Measurements from ENCODE around the gene CORO6. TPM values are rescaled to one million over a fixed set of nuclear protein-coding genes. Genes with fewer than 3 reads are reported as not detected.

The CORO6 gene
- polyA plus RNA-seq, 3 donors, result 1.3 TPM; not detected in 2

DNA sequence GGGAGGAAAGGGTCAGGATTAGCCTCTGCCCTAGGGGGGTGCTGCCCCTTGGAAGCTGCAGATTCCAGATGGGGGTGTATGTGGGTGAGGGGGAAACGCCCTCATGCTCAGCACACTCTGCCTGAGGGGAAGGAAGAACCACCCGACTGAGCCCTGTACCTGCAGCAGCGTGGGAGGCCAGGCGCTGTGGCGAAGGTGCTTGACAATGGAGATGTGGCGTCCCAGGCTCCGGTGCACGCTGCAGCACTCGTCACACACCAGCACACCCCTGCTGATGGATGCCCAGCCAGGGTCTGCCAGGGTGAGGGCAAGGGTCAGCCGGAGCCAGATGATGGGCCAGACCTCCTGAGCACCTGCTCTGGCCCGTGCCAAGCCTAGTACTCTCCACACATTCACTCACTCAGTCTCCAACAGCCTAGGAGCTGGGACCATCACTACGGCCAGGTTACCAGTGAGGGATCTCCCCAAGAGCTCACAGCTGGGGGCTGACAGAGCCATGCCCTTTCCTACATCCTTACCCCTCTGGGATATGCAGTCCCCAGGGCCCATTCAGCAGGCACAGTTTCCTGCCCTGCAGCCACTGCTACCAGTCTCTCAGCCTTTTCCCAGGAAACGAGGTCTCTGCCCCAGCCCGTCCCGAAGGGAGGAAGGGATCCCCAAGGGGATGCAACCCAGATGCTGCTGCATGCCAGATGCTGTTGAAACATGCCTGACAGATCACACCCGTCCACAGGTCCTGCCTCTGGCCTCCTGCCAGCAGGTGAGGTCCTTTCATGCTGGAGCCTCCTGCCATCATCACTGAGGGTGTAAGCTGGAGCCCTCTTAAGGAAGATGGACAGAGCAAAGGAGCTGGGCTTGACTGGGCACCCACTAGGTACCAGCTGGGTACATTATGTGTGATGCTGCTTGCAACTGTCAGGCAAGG lies 39.1 kb downstream of the CORO6 start:
- 94% methylated on average over 15 of the region's 16 CpGs for WGBS (ENCODE audit: insufficient coverage)
- DNase-seq, result no peak
- H2AFZ ChIP-seq (ENCODE audit: insufficient read depth, low read depth, low read length, poor library complexity, severe bottlenecking), result no peak overlapping the region
- H3K4me2 ChIP-seq (replicated peaks; ENCODE audit: extremely low read depth, low read length, poor library complexity, severe bottlenecking), result no peak overlapping the region
- H3K4me3 ChIP-seq (replicated peaks in 1 of 3; ENCODE audit: low read depth in 2 of 3, low read length in 3 of 3), result no peak overlapping the region
- no peak overlapping the region for H3K9ac ChIP-seq (ENCODE audit: insufficient read depth, low read length, poor library complexity, severe bottlenecking)
- peaks cover 48% of the 10 kb centered on the region in 2 donors for H3K4me1 ChIP-seq (ENCODE audit: control insufficient read depth in 1 of 2, insufficient read depth in 2 of 2, low read length in 2 of 2)
- H4K20me1 ChIP-seq (ENCODE audit: insufficient read depth, low read length), result peaks cover 82% of the 10 kb centered on the region
- H3K27me3 Mint-ChIP-seq (ENCODE audit: low read depth in 3 of 3), result peaks cover 0 to 2% (median 0%) of the 10 kb centered on the region in 3 donors
- H3K9me3 ChIP-seq (replicated peaks in 1 of 2; ENCODE audit: control insufficient read depth in 1 of 2, insufficient read depth in 1 of 2, low read length in 2 of 2), result no peaks in the 10 kb centered on the region
- H3K9me3 Mint-ChIP-seq, result no peaks in the 10 kb centered on the region
- H3K36me3 ChIP-seq (replicated peaks in 1 of 2; ENCODE audit: control insufficient read depth in 1 of 2, insufficient read depth in 2 of 2, low read length in 2 of 2), result peaks cover 29 to 43% of the 10 kb centered on the region in 2 donors
- peaks cover 59% of the 10 kb centered on the region for H3K79me2 ChIP-seq (ENCODE audit: insufficient read depth, low read length)
- intact Hi-C loops (cut with micrococcal nuclease), result loop anchor here in 1 of 2 donors (5.0 to 10.0 kb wide), 2 partner anchors 341 to 509 kb away; no protein-coding TSS in a partner anchor
- H3K4me3 Mint-ChIP-seq, result no peak overlapping the region
- H3K27ac ChIP-seq (ENCODE audit: low read depth in 1 of 2, low read length in 2 of 2), result peak overlapping the region in 1 of 2 donors; percentile 75
- peaks cover 32 to 50% of the 10 kb centered on the region in 2 donors for H3K36me3 Mint-ChIP-seq
- peak overlapping the region in 2 of 7 donors; percentile 26 to 55 for H3K27ac Mint-ChIP-seq
- no peaks in the 10 kb centered on the region for H3K27me3 ChIP-seq (ENCODE audit: control insufficient read depth in 2 of 2, insufficient read depth in 2 of 2, low read length in 2 of 2)
- peaks cover 51% of the 10 kb centered on the region for H3K4me1 Mint-ChIP-seq
- no peak for TF ChIP-seq CTCF (IDR thresholded peaks at IDR 0.05)

- Mint-ChIP-seq H3K27me3 (ENCODE audit: low read depth in 3 of 3) (no peaks in the 10 kb centered on the region), H3K4me3 (no peak overlapping the region), H3K36me3 (peaks cover 38 to 58% of the 10 kb centered on the region in 2 donors), H3K4me1 (peaks cover 43% of the 10 kb centered on the region), H3K9me3 (no peaks in the 10 kb centered on the region), H3K27ac (no peak overlapping the region)
- Histone ChIP-seq H3K27ac (ENCODE audit: low read depth in 1 of 2, low read length in 2 of 2) (no peak overlapping the region), H3K4me1 (ENCODE audit: control insufficient read depth in 1 of 2, insufficient read depth in 2 of 2, low read length in 2 of 2) (peaks cover 40% of the 10 kb centered on the region in 2 donors), H4K20me1 (ENCODE audit: insufficient read depth, low read length) (peaks cover 80% of the 10 kb centered on the region), H3K4me2 (replicated peaks; ENCODE audit: extremely low read depth, low read length, poor library complexity, severe bottlenecking) (no peak overlapping the region), H3K9ac (ENCODE audit: insufficient read depth, low read length, poor library complexity, severe bottlenecking) (no peak overlapping the region), H3K79me2 (ENCODE audit: insufficient read depth, low read length) (peaks cover 51% of the 10 kb centered on the region), H3K36me3 (replicated peaks in 1 of 2; ENCODE audit: control insufficient read depth in 1 of 2, insufficient read depth in 2 of 2, low read length in 2 of 2) (peaks cover 38 to 51% of the 10 kb centered on the region in 2 donors), H2AFZ (ENCODE audit: insufficient read depth, low read depth, low read length, poor library complexity, severe bottlenecking) (no peak overlapping the region), H3K9me3 (replicated peaks in 1 of 2; ENCODE audit: control insufficient read depth in 1 of 2, insufficient read depth in 1 of 2, low read length in 2 of 2) (no peaks in the 10 kb centered on the region), H3K27me3 (ENCODE audit: control insufficient read depth in 2 of 2, insufficient read depth in 2 of 2, low read length in 2 of 2) (no peaks in the 10 kb centered on the region), H3K4me3 (replicated peaks in 1 of 3; ENCODE audit: low read depth in 2 of 3, low read length in 3 of 3) (no peak overlapping the region)
- WGBS (ENCODE audit: insufficient coverage), result 100% methylated on average over 6 of the region's 13 CpGs
- TF ChIP-seq CTCF (IDR thresholded peaks at IDR 0.05), result no peak
- intact Hi-C loops (cut with micrococcal nuclease), result loop anchor here in 1 of 2 donors (5.0 to 10.0 kb wide), 2 partner anchors 342 to 510 kb away; no protein-coding TSS in a partner anchor
- DNase-seq, result no peak
Measured at GRCh38 chr17:29582772-29583171, 39.9 kb downstream of the CORO6 start.

Data from CD14-positive monocyte (primary cell).